H1 (cell line): ENCODE data around the gene SVIL. TPM values are rescaled to one million over a fixed set of nuclear protein-coding genes. Genes with fewer than 3 reads are reported as not detected.

ENCODE experiments used
- CHD7 ChIP-seq: fragments of 300-600 bp; sonication (generic); IDR thresholded peaks from 2 replicates; pipeline ENCODE4 v1.7.1; 2012; ENCODE audit warnings: low read length, moderate library complexity, mild to moderate bottlenecking, inconsistent platforms; ENCODE audit not compliant: insufficient replicate concordance
- SIN3A ChIP-seq, 2 experiments: IDR thresholded peaks in 1 of 2; conservative IDR thresholded peaks in 1 of 2; 2 replicates each; pipeline ENCODE4 v1.6.1; 2011 to 2012; ENCODE audit warnings: low read length in 2 of 2, improper control_type of control experiment in 1 of 2, low read depth in 1 of 2, mild to moderate bottlenecking in 1 of 2
- YY1 ChIP-seq: IDR thresholded peaks from 2 replicates; pipeline ENCODE4 v1.6.1; 2011; ENCODE audit warnings: low read depth, mild to moderate bottlenecking, low read length
- polyA plus RNA-seq, 7 experiments: library from polyadenylated mRNA; depleted of rRNA in 3 of 7; stranded (reverse) in 5 of 7; unstranded in 2 of 7; fragments of >200 nt in 5 of 7; fragments of 200-250 nt in 2 of 7; gene quantifications; 1 replicate in 5 of 7; 2 replicates in 1 of 7; 4 replicates in 1 of 7; pipeline versions ENCODE4 v1.2.1 to v1.2.3, GENCODE V29; 2011 to 2013; ENCODE audit warnings: missing spikeins in 2 of 7, mixed read lengths in 2 of 7
- total RNA-seq: library from RNA; stranded (reverse); fragmentation: NEBNext Ultra II Directional; extraction: Animal tissue kit (Norgen Biotek cat#: 25700); gene quantifications from 2 replicates; pipeline ENCODE4 v1.2.1, GENCODE V29; 2021

SVIL gene
- total and polyA plus RNA-seq, 2 of the 8 experiments (the other 6 are each of a cell fraction or from before 2014, with no cell fraction given), result 4.7 to 15.4 TPM

- no peak for TF ChIP-seq CHD7
- TF ChIP-seq YY1, result no peak
- no peak for TF ChIP-seq SIN3A (conservative IDR thresholded peaks at IDR 0.05 in 1 of 2, IDR thresholded peaks at IDR 0.05 in 1 of 2; ENCODE audit: low read depth in 1 of 2, low read length in 2 of 2)
Measured at GRCh38 chr10:29412485-29412884, 222.3 kb downstream of the SVIL start (continued).
